GM19452 (cell line): ENCODE results near the gene METRNL.
"Not testable (repeated sequence)": the region's sequence is repeated elsewhere in the genome, so short reads cannot be mapped to it uniquely, and the experiment has no call there.

Experiments
- ATAC-seq: cut with Tn5 transposase; IDR thresholded peaks from one replicate; pipeline ENCODE4 v1.9.1; 2021; ENCODE audit not compliant: unreplicated experiment

The METRNL gene

DNA sequence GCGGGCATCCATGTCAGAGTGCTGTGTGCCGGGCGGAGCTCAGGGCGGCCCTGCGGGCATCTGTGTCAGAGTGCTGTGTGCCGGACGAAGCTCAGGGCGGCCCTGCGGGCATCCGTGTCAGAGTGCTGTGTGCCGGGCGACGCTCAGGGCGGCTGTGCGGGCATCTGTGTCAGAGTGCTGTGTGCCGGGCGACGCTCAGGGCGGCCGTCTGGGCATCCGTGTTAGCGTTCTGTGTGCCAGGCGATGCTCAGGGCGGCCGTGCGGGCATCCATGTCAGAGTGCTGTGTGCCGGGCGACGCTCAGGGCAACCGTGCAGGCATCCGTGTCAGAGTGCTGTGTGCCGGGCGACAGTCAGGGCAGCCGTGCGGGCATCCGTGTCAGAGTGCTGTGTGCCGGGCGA, 55.0 kb downstream of the METRNL start:
- not testable (repeated sequence) for ATAC-seq

DNA sequence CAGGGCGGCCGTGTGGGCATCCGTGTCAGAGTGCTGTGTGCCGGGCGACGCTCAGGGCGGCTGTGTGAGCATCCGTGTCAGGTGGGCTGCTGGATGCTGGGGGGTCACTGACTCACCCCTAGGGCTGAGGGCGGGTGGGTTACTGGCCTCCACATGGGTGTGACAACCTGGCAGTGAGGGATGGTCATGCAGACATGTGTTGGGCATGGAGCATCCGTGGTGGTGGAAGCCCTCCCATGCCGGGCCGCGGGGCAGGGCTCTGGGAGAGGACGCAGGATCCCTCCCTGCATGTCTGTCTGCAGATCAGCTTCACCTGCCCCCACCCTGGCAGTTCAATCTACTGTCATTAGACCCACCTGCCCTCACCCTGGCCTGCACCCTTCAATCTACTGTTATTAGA, 56.3 kb downstream of the METRNL start:
- no peak for ATAC-seq

GRCh38 chr17:83136156-83136555, 56.7 kb downstream of the METRNL start:
- no peak for ATAC-seq

DNA sequence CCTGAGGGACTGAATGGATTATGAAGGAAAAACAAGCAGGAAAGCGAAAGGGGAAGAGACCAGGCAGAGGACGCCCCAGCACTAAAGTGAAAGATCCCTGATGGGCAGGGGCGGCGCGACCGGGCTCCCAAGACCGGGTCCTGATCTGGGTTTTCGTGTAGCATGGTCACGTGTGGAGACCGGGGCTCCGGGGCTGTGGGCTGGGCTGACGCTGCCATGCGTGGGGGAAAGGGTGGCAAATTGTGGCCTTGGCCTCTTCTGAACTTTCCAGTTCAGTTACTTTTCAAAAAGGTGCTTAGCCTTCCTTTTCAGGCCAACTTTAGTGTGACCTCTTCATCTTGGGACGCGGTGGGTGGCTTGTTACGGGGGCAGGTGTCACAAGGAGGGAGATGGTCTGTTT, 57.5 kb downstream of the METRNL start:
- no peak for ATAC-seq

DNA sequence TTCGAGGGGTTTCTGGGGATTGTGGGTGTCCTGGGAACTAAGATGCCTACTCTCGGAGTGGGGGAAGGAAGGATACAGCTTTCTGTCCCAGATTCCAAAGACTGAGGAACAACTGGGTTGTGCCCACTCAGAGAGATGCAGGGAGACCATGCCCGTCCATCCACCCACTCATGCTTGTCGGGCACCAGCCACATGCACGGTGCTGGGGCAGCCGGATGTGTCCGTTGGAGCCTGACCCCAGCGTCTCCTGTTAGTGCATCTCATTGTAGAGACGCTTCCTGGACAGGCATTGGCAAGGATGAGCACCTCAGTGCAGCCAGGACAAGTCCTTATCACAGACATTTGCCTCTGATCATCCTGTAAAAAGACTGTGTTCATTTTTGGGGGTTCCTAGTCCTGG, 58.1 kb downstream of the METRNL start:
- no peak for ATAC-seq

DNA sequence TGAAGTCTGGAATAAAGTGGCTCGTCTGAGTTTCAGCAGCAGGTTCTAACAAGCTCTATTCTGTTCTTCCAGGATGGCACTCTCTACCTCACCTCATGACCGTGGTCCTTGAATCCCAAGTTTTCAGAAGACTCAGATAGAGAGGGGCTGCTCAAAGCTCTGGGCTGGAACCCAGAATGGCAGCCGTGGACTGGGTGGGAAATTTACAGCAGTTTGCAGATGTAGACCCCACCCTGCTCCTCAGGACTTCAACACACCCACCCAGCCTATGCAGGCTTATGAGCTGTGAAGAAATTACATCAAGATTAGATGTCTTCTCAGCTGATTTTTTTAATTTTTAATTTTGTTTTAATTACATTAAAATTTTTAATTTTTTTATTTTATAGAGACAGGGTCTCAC, 59.4 kb downstream of the METRNL start:
- ATAC-seq: no peak

- ATAC-seq: not testable (repeated sequence)
Observed at GRCh38 chr17:83139541-83140248, 60.3 kb downstream of the METRNL start.

GRCh38 chr17:83140249-83140566, 60.8 kb downstream of the METRNL start:
- ATAC-seq: not testable (repeated sequence)

DNA sequence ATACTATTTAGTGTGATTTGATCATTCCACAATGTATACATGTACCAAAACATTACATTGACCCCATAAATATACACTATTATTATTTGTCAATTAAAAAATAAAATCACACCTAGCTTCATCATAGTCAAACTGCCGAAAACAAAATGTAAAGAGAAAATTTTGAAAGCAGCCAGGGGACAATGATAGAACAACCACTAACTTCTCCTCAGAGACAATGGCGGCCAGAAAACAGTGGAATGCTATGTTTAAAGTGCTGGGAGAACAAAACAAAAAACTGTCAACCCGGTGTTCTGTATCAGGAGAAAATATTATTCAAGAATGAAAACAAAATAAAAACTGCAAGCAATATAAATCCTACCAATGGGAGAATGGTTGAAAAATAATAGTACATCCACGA, 63.2 kb downstream of the METRNL start:
- ATAC-seq: no peak

GRCh38 chr17:83143817-83144231, 64.4 kb downstream of the METRNL start:
- ATAC-seq: no peak
